ENCODE data around the gene PRKAR1A.

GRCh38 chr17:68491381-68492231 is 20.6 kb upstream of the PRKAR1A start:
- TF ChIP-seq CTCF (IDR thresholded peaks at IDR 0.05; ENCODE audit: insufficient read depth, low read length, poor library complexity, severe bottlenecking) = no peak
- TF ChIP-seq EZH2phosphoT487 (conservative IDR thresholded peaks at IDR 0.05; ENCODE audit: low read length) = no peak
